Common myeloid progenitor, CD34-positive (primary cell): Measurements from ENCODE around the gene HCN4.

Experiments used
- CTCF ChIA-PET: fragments of 350-600 bp; sonication (Branson Sonifier 250); formaldehyde crosslinking; loops from one replicate; lab custom pipeline; 2021; ENCODE audit warnings: antibody characterized with exemption; lab: Charles Lee
- POLR2A ChIA-PET: fragments of 350-600 bp; sonication (Branson Sonifier 250); formaldehyde crosslinking; loops from one replicate; lab custom pipeline; 2021; ENCODE audit warnings: antibody characterized with exemption; lab: Charles Lee
- DNase-seq, 3 donors: peaks; one replicate each; pipeline versions ENCODE4 v3.0.0 to v3.0.0-alpha.2; 2013
- H3K27ac ChIP-seq, 2 experiments: 1 replicate in 1 of 2; 2 replicates in 1 of 2; pipeline ENCODE4 v1.7.0; 2013; ENCODE audit warnings: inconsistent platforms in 2 of 2, low read length in 2 of 2, mild to moderate bottlenecking in 2 of 2, low read depth in 1 of 2, moderate library complexity in 1 of 2; ENCODE audit not compliant: severe bottlenecking in 2 of 2, insufficient read depth in 1 of 2, poor library complexity in 1 of 2
- H3K27me3 ChIP-seq, 5 experiments: replicated peaks in 2 of 5; 1 replicate in 3 of 5; 2 replicates in 2 of 5; pipeline versions ENCODE4 v1.6.1 to v1.7.0; 2013; ENCODE audit warnings: low read length in 4 of 5, mild to moderate bottlenecking in 2 of 5, moderate library complexity in 2 of 5, inconsistent platforms in 1 of 5; ENCODE audit not compliant: insufficient read depth in 5 of 5, control insufficient read depth in 4 of 5
- H3K36me3 ChIP-seq, 4 experiments: 1 replicate in 2 of 4; 2 replicates in 2 of 4; pipeline versions ENCODE4 v1.6.1 to v1.7.0; 2013; ENCODE audit warnings: low read length in 3 of 4, control low read depth in 1 of 4, mild to moderate bottlenecking in 1 of 4; ENCODE audit not compliant: control insufficient read depth in 4 of 4, insufficient read depth in 4 of 4
- H3K4me1 ChIP-seq, 4 experiments: 1 replicate in 3 of 4; 2 replicates in 1 of 4; pipeline versions ENCODE4 v1.6.1 to v1.7.1; 2013; ENCODE audit warnings: low read length in 3 of 4, mild to moderate bottlenecking in 3 of 4, control low read depth in 1 of 4, inconsistent platforms in 1 of 4, moderate library complexity in 1 of 4; ENCODE audit not compliant: control insufficient read depth in 4 of 4, insufficient read depth in 4 of 4; ENCODE audit errors: control extremely low read depth in 1 of 4
- H3K4me3 ChIP-seq, 7 experiments: 1 replicate in 4 of 7; 2 replicates in 3 of 7; pipeline versions ENCODE4 v1.5.1 to v1.7.0; 2013; ENCODE audit warnings: mild to moderate bottlenecking in 7 of 7, low read length in 6 of 7, moderate library complexity in 6 of 7, inconsistent platforms in 2 of 7, low read depth in 2 of 7, control low read depth in 1 of 7; ENCODE audit not compliant: insufficient read depth in 4 of 7, control insufficient read depth in 1 of 7; ENCODE audit errors: extremely low read depth in 1 of 7
- H3K9me3 ChIP-seq, 5 experiments: 1 replicate in 4 of 5; 2 replicates in 1 of 5; pipeline versions ENCODE4 v1.6.1 to v1.7.1; 2013; ENCODE audit warnings: low read length in 4 of 5, mild to moderate bottlenecking in 2 of 5, inconsistent platforms in 1 of 5, low read depth in 1 of 5, moderate library complexity in 1 of 5; ENCODE audit not compliant: control insufficient read depth in 4 of 5, insufficient read depth in 2 of 5; ENCODE audit errors: control extremely low read depth in 1 of 5
- WGBS: methylation state at CpG from one replicate; pipeline ENCODE4 v1.1.5; 2013; ENCODE audit not compliant: insufficient coverage; 5-methylcytosine and 5-hydroxymethylcytosine counted together

Gene HCN4

GRCh38 chr15:73270366-73271097 is 98.2 kb downstream of the HCN4 start:
- H3K4me1 ChIP-seq, result no peaks in the 10 kb centered on the region
- 75% methylated on average over 1 of the region's 3 CpGs for WGBS
- no peak overlapping the region for H3K27ac ChIP-seq
- H3K36me3 ChIP-seq, result no peaks in the 10 kb centered on the region
- CTCF ChIA-PET, result interaction anchor here (0.7 to 2.4 kb wide), 5 partner anchors 7 to 404 kb away, joined by 3 to 6 read pairs (median 3); no protein-coding TSS in a partner anchor
- no peak for DNase-seq
- H3K27me3 ChIP-seq, result peaks cover 0 to 2% (median 0%) of the 10 kb centered on the region in 5 experiments
- no peaks in the 10 kb centered on the region for H3K9me3 ChIP-seq
- no peak overlapping the region for H3K4me3 ChIP-seq
- POLR2A ChIA-PET, result no interaction called here
